ENCODE measurements around the gene MBNL1.
"Not testable (repeated sequence)": the region's sequence is repeated elsewhere in the genome, so short reads cannot be mapped to it uniquely, and the experiment has no call there.

MBNL1 gene

GRCh38 chr3:152434142-152434541, 165.4 kb downstream of the MBNL1 start:
- DNase-seq (ENCODE audit: extremely low spot score): no peak
- TF ChIP-seq CTCF (IDR thresholded peaks at IDR 0.05; ENCODE audit: control extremely low read depth, extremely low read depth, low read depth, missing control alignments): no peak
- ChIA-PET POLR2A (no interaction called here), CTCF (interaction anchor here (1.7 kb wide), 1 partner anchor 10 kb away, joined by 6 read pairs; no protein-coding TSS in a partner anchor)

- POLR2A ChIA-PET; DNase-seq (ENCODE audit: extremely low spot score): not testable (repeated sequence)
- CTCF ChIA-PET: interaction anchor here (1.7 to 1.8 kb wide), 2 partner anchors 9 kb away, joined by 6 read pairs; no protein-coding TSS in a partner anchor
Observed at GRCh38 chr3:152435210-152435609, 166.5 kb downstream of the MBNL1 start.

GRCh38 chr3:152436707-152437590, 168.2 kb downstream of the MBNL1 start:
- CTCF ChIA-PET: interaction anchor here (0.8 to 1.8 kb wide), 3 partner anchors 9 to 36 kb away, joined by 3 to 6 read pairs (median 4); no protein-coding TSS in a partner anchor
- POLR2A ChIA-PET: no interaction called here
- DNase-seq (ENCODE audit: extremely low spot score): no peak

GRCh38 chr3:152438181-152438580, 169.5 kb downstream of the MBNL1 start:
- TF ChIP-seq CTCF (IDR thresholded peaks at IDR 0.05; ENCODE audit: control extremely low read depth, extremely low read depth, low read depth, missing control alignments): no peak
- ChIA-PET POLR2A (no interaction called here), CTCF (no interaction called here)
- DNase-seq (ENCODE audit: extremely low spot score): no peak

More at GRCh38 chr3:152436707-152437590, 168.2 kb downstream of the MBNL1 start:
- TF ChIP-seq CTCF (IDR thresholded peaks at IDR 0.05; ENCODE audit: control extremely low read depth, extremely low read depth, low read depth, missing control alignments): no peak

GRCh38 chr3:152438706-152439105, 170.0 kb downstream of the MBNL1 start:
- no peak for TF ChIP-seq CTCF (IDR thresholded peaks at IDR 0.05; ENCODE audit: control extremely low read depth, extremely low read depth, low read depth, missing control alignments)
- POLR2A ChIA-PET: no interaction called here
- DNase-seq (ENCODE audit: extremely low spot score): no peak
- CTCF ChIA-PET: no interaction called here

DNA sequence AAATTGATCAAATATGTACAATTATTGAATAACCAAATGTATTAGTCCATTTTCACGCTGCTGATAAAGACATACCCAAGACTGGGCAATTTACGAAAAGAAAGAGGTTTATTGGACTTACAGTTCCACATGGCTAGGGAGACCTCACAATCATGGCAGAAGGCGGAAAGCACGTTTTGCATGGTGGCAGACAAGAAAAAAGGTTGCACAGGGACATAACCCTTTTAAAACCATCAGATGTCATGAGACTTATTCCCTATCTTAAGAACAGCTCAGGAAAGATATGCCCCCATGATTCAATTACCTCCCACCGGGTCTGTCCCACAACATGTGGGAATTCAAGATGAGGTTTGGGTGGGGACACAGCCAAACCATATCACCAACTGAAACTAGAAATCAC, 171.5 kb downstream of the MBNL1 start:
- POLR2A ChIA-PET; DNase-seq (ENCODE audit: extremely low spot score): not testable (repeated sequence)
- CTCF ChIA-PET: interaction anchor here (1.1 to 2.0 kb wide), 7 partner anchors 8 to 257 kb away, joined by 3 to 8 read pairs (median 4); no protein-coding TSS in a partner anchor

- DNase-seq (ENCODE audit: extremely low spot score): no peak
- ChIA-PET POLR2A (interaction anchor here (0.7 kb wide), 1 partner anchor 23 kb away, joined by 5 read pairs; no protein-coding TSS in a partner anchor), CTCF (interaction anchor here (0.6 to 4.3 kb wide), 38 partner anchors 8 to 472 kb away, joined by 3 to 42 read pairs (median 3); partner anchors contain the start of gene MBNL1)
- TF ChIP-seq CTCF (IDR thresholded peaks at IDR 0.05; ENCODE audit: control extremely low read depth, extremely low read depth, low read depth, missing control alignments): no peak
Observed at GRCh38 chr3:152443212-152444023, 174.7 kb downstream of the MBNL1 start.
